Measurements from ENCODE around the gene ZCCHC12. TPM values are rescaled to one million over a fixed set of nuclear protein-coding genes. Genes with fewer than 3 reads are reported as not detected.

ZCCHC12 gene
- total RNA-seq (ENCODE audit: unreplicated experiment), result 0.44 TPM
- long read RNA-seq, result 0 reads

GRCh38 chrX:118823263-118824172 lies at the start of gene ZCCHC12:
ZCCHC12 (plus strand) TSS chrX:118823824; CDS start chrX:118825245, 1,421 bp downstream.
- peak within 1 kb of the TSS; percentile 21 for H3K4me3 Mint-ChIP-seq (ENCODE audit: unreplicated experiment)
- H3K27ac Mint-ChIP-seq (ENCODE audit: unreplicated experiment), result no peak within 1 kb of the TSS
- DNase-seq (ENCODE audit: low spot score), result peak; percentile 60
- peaks cover 4% of the 10 kb centered on the region for H3K4me1 Mint-ChIP-seq (ENCODE audit: unreplicated experiment)
- no peaks in the 10 kb centered on the region for H3K36me3 Mint-ChIP-seq (ENCODE audit: low read depth, unreplicated experiment)
- no peaks in the 10 kb centered on the region for H3K9me3 Mint-ChIP-seq (ENCODE audit: unreplicated experiment)
- no peak for TF ChIP-seq CTCF (IDR thresholded peaks at IDR 0.05; ENCODE audit: unreplicated experiment)
- peaks cover 4% of the 10 kb centered on the region for H3K27me3 Mint-ChIP-seq (ENCODE audit: unreplicated experiment)

GRCh38 chrX:118779581-118779980 lies 44.0 kb upstream of the ZCCHC12 start:
- H3K4me1 Mint-ChIP-seq (ENCODE audit: unreplicated experiment), result no peaks in the 10 kb centered on the region
- no peaks in the 10 kb centered on the region for H3K9me3 Mint-ChIP-seq (ENCODE audit: unreplicated experiment)
- TF ChIP-seq CTCF (IDR thresholded peaks at IDR 0.05; ENCODE audit: unreplicated experiment), result no peak
- H3K4me3 Mint-ChIP-seq (ENCODE audit: unreplicated experiment), result no peak overlapping the region
- no peak overlapping the region for H3K27ac Mint-ChIP-seq (ENCODE audit: unreplicated experiment)
- H3K36me3 Mint-ChIP-seq (ENCODE audit: low read depth, unreplicated experiment), result peaks cover 7% of the 10 kb centered on the region
- H3K27me3 Mint-ChIP-seq (ENCODE audit: unreplicated experiment), result no peaks in the 10 kb centered on the region
- no peak for DNase-seq (ENCODE audit: low spot score)

- Mint-ChIP-seq H3K9me3 (ENCODE audit: unreplicated experiment) (no peaks in the 10 kb centered on the region), H3K27me3 (ENCODE audit: unreplicated experiment) (no peaks in the 10 kb centered on the region), H3K4me3 (ENCODE audit: unreplicated experiment) (no peak overlapping the region), H3K36me3 (ENCODE audit: low read depth, unreplicated experiment) (peaks cover 3% of the 10 kb centered on the region), H3K4me1 (ENCODE audit: unreplicated experiment) (no peaks in the 10 kb centered on the region), H3K27ac (ENCODE audit: unreplicated experiment) (no peak overlapping the region)
- no peak for TF ChIP-seq CTCF (IDR thresholded peaks at IDR 0.05; ENCODE audit: unreplicated experiment)
- DNase-seq (ENCODE audit: low spot score), result no peak
Observed at GRCh38 chrX:118780509-118780908, 43.1 kb upstream of the ZCCHC12 start.

- Mint-ChIP-seq H3K27me3 (ENCODE audit: unreplicated experiment) (no peaks in the 10 kb centered on the region), H3K4me3 (ENCODE audit: unreplicated experiment) (no peak overlapping the region), H3K36me3 (ENCODE audit: low read depth, unreplicated experiment) (no peaks in the 10 kb centered on the region), H3K4me1 (ENCODE audit: unreplicated experiment) (no peaks in the 10 kb centered on the region), H3K27ac (ENCODE audit: unreplicated experiment) (no peak overlapping the region), H3K9me3 (ENCODE audit: unreplicated experiment) (no peaks in the 10 kb centered on the region)
- no peak for DNase-seq (ENCODE audit: low spot score)
- no peak for TF ChIP-seq CTCF (IDR thresholded peaks at IDR 0.05; ENCODE audit: unreplicated experiment)
Observed at GRCh38 chrX:118780911-118781310, 42.7 kb upstream of the ZCCHC12 start.

All from endothelial cell (in vitro differentiated cells).